H1 (cell line): ENCODE measurements around the gene SMIM15. TPM values are rescaled to one million over a fixed set of nuclear protein-coding genes. Genes with fewer than 3 reads are reported as not detected.

Source experiments
- MAX ChIP-seq: IDR thresholded peaks from 2 replicates; pipeline ENCODE4 v1.6.1; 2012; ENCODE audit warnings: inconsistent platforms
- polyA plus RNA-seq, 7 experiments: library from polyadenylated mRNA; depleted of rRNA in 3 of 7; stranded (reverse) in 5 of 7; unstranded in 2 of 7; fragments of >200 nt in 5 of 7; fragments of 200-250 nt in 2 of 7; gene quantifications; 1 replicate in 5 of 7; 2 replicates in 1 of 7; 4 replicates in 1 of 7; pipeline versions ENCODE4 v1.2.1 to v1.2.3, GENCODE V29; 2011 to 2013; ENCODE audit warnings: missing spikeins in 2 of 7, mixed read lengths in 2 of 7
- total RNA-seq: library from RNA; stranded (reverse); fragmentation: NEBNext Ultra II Directional; extraction: Animal tissue kit (Norgen Biotek cat#: 25700); gene quantifications from 2 replicates; pipeline ENCODE4 v1.2.1, GENCODE V29; 2021

SMIM15 gene
- total and polyA plus RNA-seq, 2 of the 8 experiments (the other 6 are each of a cell fraction or from before 2014, with no cell fraction given): 17.6 to 53.1 TPM

GRCh38 chr5:61205013-61205412, 42.7 kb upstream of the SMIM15 start (continued):
- no peak for TF ChIP-seq MAX
